ENCODE measurements around the gene AQP2.
"Not testable (repeated sequence)": the region's sequence is repeated elsewhere in the genome, so short reads cannot be mapped to it uniquely, and the experiment has no call there.

Gene AQP2

DNA sequence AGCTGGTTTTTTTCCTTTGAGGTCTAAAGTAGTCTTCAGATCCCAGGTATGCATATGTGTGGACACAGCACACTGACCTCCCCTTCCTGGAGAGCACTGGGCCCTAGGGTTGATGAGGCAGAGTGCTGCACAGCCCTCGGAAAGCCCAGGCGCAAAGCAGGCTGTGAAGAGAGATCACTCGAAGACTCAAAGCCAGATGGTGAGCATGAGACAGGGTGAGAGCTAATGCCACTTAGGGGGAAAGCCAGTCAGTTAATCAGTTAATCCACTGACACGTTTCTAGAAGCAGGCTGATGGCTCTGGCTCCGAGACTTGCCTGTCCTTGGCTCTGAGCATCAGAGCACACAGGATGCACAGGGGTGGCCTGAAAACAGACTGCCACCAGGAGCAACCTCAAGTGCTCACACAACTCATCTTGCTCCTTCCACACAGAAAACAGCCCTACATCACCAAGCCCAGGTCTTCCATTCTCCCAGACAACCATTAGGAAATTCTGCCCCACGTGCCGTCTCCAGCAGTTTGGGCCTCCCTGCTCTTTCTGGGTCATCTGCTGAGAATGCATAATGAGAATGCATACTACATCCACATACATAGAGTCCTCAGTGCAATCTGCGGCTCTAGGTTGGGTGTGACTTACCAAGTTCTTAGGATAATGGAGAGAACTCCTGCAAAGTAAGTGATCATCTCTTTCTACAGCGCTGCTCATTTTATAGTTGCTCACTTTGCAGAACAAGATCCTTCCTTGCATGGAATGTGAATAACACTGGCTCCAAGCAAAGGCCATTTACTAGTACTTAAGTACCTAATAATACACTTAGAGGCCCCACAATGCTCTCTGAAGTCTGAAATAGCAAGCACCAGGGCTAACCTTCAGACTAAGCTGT is 34.2 kb downstream of the AQP2 start:
- no peak for DNase-seq (ENCODE audit: low spot score)
- in situ Hi-C loops (cut with MboI; ENCODE audit: low pct_unique_long_range_greater_than_20kb, low sequenced_read_pairs, unreplicated experiment): no loop called here
- TF ChIP-seq, protein P1, sequence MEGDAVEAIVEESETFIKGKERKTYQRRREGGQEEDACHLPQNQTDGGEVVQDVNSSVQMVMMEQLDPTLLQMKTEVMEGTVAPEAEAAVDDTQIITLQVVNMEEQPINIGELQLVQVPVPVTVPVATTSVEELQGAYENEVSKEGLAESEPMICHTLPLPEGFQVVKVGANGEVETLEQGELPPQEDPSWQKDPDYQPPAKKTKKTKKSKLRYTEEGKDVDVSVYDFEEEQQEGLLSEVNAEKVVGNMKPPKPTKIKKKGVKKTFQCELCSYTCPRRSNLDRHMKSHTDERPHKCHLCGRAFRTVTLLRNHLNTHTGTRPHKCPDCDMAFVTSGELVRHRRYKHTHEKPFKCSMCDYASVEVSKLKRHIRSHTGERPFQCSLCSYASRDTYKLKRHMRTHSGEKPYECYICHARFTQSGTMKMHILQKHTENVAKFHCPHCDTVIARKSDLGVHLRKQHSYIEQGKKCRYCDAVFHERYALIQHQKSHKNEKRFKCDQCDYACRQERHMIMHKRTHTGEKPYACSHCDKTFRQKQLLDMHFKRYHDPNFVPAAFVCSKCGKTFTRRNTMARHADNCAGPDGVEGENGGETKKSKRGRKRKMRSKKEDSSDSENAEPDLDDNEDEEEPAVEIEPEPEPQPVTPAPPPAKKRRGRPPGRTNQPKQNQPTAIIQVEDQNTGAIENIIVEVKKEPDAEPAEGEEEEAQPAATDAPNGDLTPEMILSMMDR (IDR thresholded peaks at IDR 0.05; ENCODE audit: extremely low read depth, insufficient read depth, missing control alignments): no peak

DNA sequence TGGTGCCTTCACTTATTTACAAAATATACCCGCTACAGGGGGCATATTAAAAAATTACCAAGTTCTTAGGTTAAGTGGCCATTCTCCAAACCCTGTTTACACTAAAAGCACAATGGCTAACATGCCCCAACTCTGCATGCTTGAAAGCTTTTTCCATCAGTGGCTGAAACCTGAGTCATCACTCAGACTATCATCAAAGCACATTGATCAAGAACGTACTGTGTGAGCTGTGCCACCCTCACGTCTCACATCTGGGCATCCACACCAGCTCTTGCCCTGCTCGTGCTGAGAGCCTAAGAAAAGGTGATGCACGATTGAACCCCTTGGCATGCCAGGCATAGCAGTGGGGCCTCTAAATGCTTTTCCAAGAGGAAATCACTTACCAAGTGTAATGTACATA is 35.4 kb downstream of the AQP2 start:
- in situ Hi-C loops (cut with MboI; ENCODE audit: low pct_unique_long_range_greater_than_20kb, low sequenced_read_pairs, unreplicated experiment): no loop called here
- TF ChIP-seq, protein P1 (IDR thresholded peaks at IDR 0.05; ENCODE audit: extremely low read depth, insufficient read depth, missing control alignments): no peak
- DNase-seq (ENCODE audit: low spot score): no peak

DNA sequence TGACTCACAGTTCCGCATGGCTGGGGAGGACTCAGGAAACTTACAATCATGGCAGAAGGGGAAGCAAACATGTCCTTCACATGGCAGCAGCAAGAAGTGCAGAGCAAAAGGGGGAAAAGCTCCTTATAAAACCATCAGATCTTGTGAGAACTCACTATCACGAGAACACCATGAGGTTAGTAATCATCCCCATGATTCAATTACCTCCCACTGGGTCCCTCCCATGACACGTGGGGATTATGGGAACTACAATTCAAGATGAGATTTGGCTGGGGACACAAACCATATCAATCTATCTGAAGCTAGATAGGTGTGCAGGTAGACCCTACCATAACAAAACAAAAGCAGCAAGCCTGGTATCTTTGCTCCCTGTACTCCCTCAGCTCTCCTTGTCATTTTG is 35.9 kb downstream of the AQP2 start:
- DNase-seq (ENCODE audit: low spot score); in situ Hi-C loops (cut with MboI; ENCODE audit: low pct_unique_long_range_greater_than_20kb, low sequenced_read_pairs, unreplicated experiment): not testable (repeated sequence)

DNA sequence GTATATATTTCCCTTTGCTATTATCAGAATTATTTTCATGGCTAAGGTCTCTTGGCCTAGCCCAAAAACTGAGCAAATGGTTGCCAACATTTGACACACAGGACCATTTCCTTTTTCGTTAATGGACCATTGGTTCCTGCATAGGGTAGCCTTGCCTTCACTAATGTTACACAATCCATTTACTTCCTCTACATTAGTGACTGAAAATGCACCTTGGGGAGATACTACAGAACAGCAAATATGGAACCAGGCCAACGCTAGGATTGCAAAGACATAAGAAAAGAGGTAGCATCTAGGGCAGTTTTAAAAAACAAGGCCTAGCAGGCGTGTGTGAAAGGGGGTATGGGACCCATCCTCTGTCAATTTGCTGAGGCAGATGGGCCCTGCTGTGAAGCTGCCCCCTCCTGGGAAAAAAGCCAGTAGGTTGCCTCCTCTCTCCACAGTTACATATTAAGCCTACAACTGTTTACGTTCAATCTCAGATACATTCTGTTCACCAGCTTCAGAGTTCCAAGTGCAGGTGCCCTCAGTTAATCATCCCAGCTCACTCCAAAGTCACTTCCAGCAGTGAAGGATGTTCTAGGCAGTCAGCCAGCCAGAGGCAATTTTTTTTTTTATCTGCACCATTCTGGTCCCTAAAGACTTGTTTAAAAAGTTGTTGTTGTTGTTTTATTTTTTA is 37.2 kb downstream of the AQP2 start:
- TF ChIP-seq, protein P1 (IDR thresholded peaks at IDR 0.05; ENCODE audit: extremely low read depth, insufficient read depth, missing control alignments): no peak
- no peak for DNase-seq (ENCODE audit: low spot score)
- in situ Hi-C loops (cut with MboI; ENCODE audit: low pct_unique_long_range_greater_than_20kb, low sequenced_read_pairs, unreplicated experiment): no loop called here

DNA sequence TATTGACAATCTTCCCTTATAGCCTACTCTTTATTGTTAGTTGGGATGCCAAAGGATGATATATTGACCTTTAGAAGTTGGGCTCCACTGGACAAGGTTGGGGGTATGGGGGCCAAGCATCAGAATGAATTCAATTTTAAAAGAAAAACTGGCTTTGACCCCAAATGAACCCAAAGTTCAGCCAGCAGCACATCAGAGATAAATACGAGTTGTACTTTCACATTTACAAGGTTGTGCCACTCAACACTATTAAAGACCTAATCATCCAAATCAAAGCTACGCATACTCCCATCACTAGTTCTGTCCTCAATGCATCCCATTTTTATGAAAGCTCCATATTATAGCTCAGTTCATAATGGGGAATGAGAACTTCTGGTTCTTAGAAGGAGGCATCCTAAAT is 38.9 kb downstream of the AQP2 start:
- DNase-seq (ENCODE audit: low spot score); in situ Hi-C loops (cut with MboI; ENCODE audit: low pct_unique_long_range_greater_than_20kb, low sequenced_read_pairs, unreplicated experiment): not testable (repeated sequence)

DNA sequence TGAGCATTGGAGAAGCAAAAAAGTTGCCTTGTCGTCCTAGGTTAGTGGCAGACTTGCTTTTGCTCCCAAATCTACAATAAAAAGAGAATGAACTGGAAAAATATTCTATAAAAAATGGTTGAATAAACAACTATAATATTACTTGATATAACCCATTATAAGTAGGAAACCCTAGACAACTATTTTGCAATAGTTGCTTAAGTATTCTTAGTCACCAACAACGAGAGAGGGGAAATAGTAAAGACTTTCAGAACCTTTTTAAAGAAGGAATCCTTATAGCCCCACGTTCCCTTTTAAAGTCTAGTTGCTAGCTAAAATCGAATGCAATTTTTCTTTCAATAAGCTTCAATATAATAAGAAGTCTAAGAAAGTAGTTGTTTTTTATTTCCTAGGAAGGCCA is 39.7 kb downstream of the AQP2 start:
- in situ Hi-C loops (cut with MboI; ENCODE audit: low pct_unique_long_range_greater_than_20kb, low sequenced_read_pairs, unreplicated experiment): no loop called here
- no peak for DNase-seq (ENCODE audit: low spot score)
- TF ChIP-seq, protein P1 (IDR thresholded peaks at IDR 0.05; ENCODE audit: extremely low read depth, insufficient read depth, missing control alignments): no peak

DNA sequence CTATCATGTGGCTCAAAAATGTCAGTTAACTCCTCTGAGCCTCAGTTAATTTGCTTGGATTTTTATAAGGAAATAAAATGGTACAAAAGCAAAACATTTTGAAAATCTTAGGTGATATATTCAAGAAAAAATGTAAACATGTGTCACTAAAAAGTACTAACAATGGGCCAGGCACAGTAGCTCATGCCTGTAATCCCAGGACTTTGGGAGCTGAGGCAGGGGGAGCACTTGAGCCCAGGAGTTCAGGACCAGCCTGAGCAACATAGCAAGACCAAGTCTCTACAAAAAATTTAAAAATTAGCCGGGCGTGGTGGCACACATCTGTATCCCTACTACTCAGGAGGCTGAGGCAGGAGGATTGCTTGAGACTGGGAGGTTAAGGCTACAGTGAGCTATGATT is 47.9 kb downstream of the AQP2 start:
- no peak for DNase-seq (ENCODE audit: low spot score)
- in situ Hi-C loops (cut with MboI; ENCODE audit: low pct_unique_long_range_greater_than_20kb, low sequenced_read_pairs, unreplicated experiment): no loop called here
- TF ChIP-seq, protein P1 (IDR thresholded peaks at IDR 0.05; ENCODE audit: extremely low read depth, insufficient read depth, missing control alignments): no peak
